Endothelial cell of umbilical vein (primary cell): ENCODE measurements around the gene PIEZO2. TPM values are rescaled to one million over a fixed set of nuclear protein-coding genes. Genes with fewer than 3 reads are reported as not detected.

Experiments used
- BruUV-seq: library from RNA; stranded (reverse); fragments of 400-500 nt; replicated peaks from 2 replicates; lab custom pipeline; 2021; lab: Mats Ljungman, UMichigan
- CTCF ChIA-PET: fragments of 300-600, 350-600 bp; sonication (Branson Sonifier 250); formaldehyde crosslinking; loops from one replicate; lab custom pipeline; 2021; ENCODE audit warnings: antibody characterized with exemption, inconsistent platforms; lab: Charles Lee
- POLR2A ChIA-PET: fragments of 300-600, 350-600 bp; sonication (Branson Sonifier 250); formaldehyde crosslinking; loops from one replicate; lab custom pipeline; 2021; ENCODE audit warnings: antibody characterized with exemption, inconsistent platforms; lab: Charles Lee
- DNase-seq: peaks from one replicate; pipeline ENCODE4 v3.0.0-alpha.2; 2011; ENCODE audit warnings: low read depth, low spot score
- FAIRE-seq: peaks from 2 replicates; lab custom pipeline; 2011; peaks lifted over from hg19 to GRCh38; lab: Jason Lieb, UNC
- H2AFZ ChIP-seq: 2 replicates; pipeline ENCODE4 v1.6.0; 2012; ENCODE audit warnings: low read depth, low read length, control low read depth, inconsistent platforms
- H3K27ac ChIP-seq: 2 replicates; pipeline ENCODE4 v1.5.1; 2011; ENCODE audit warnings: low read depth, mild to moderate bottlenecking, control low read depth, low read length, moderate library complexity; ENCODE audit not compliant: insufficient read depth
- H3K27me3 ChIP-seq, 2 experiments: 2 replicates each; pipeline versions ENCODE4 v1.6.0 to v1.6.1; 2011; ENCODE audit warnings: low read length in 2 of 2, mixed read lengths in 1 of 2; ENCODE audit not compliant: control insufficient read depth in 2 of 2, insufficient read depth in 2 of 2
- H3K36me3 ChIP-seq, 2 experiments: 2 replicates in 1 of 2; 3 replicates in 1 of 2; pipeline ENCODE4 v1.5.1; 2011; ENCODE audit warnings: low read length in 2 of 2, mild to moderate bottlenecking in 1 of 2, moderate library complexity in 1 of 2; ENCODE audit not compliant: control insufficient read depth in 2 of 2, insufficient read depth in 2 of 2; ENCODE audit errors: extremely low read depth in 1 of 2
- H3K4me1 ChIP-seq: 3 replicates; pipeline ENCODE4 v1.5.1; 2011; ENCODE audit warnings: mild to moderate bottlenecking, low read length; ENCODE audit not compliant: control insufficient read depth, insufficient read depth; ENCODE audit errors: extremely low read depth
- H3K4me2 ChIP-seq: 2 replicates; pipeline ENCODE4 v1.6.1; 2011; ENCODE audit warnings: low read length, control low read depth, mixed read lengths; ENCODE audit not compliant: insufficient read depth
- H3K4me3 ChIP-seq, 3 experiments: fragments of 200-600 bp in 1 of 3; sonication (generic), shearing (Covaris generic) in 1 of 3; replicated peaks in 1 of 3; 2 replicates each; pipeline ENCODE4 v1.5.1; 2011 to 2016; ENCODE audit warnings: control low read depth in 3 of 3, low read length in 3 of 3, mild to moderate bottlenecking in 2 of 3, inconsistent platforms in 1 of 3, low read depth in 1 of 3, moderate library complexity in 1 of 3; ENCODE audit not compliant: insufficient read depth in 1 of 3
- H3K79me2 ChIP-seq: 2 replicates; pipeline ENCODE4 v1.6.0; 2012; ENCODE audit warnings: low read length, inconsistent platforms; ENCODE audit not compliant: control insufficient read depth, insufficient read depth
- H3K9ac ChIP-seq: replicated peaks from 2 replicates; pipeline ENCODE3; 2011; ENCODE audit warnings: low read length, control low read depth; ENCODE audit not compliant: insufficient read depth; ENCODE audit errors: extremely low read depth
- H3K9me1 ChIP-seq: replicated peaks from 3 replicates; pipeline ENCODE4 v1.6.0; 2011; ENCODE audit warnings: mild to moderate bottlenecking, low read length; ENCODE audit not compliant: control insufficient read depth, insufficient read depth; ENCODE audit errors: extremely low read depth
- H3K9me3 ChIP-seq: replicated peaks from 2 replicates; pipeline ENCODE4 v1.5.1; 2012; ENCODE audit warnings: low read length, inconsistent platforms; ENCODE audit not compliant: control insufficient read depth, insufficient read depth
- H4K20me1 ChIP-seq: replicated peaks from 2 replicates; pipeline ENCODE3; 2011; ENCODE audit warnings: mild to moderate bottlenecking, low read length; ENCODE audit not compliant: control insufficient read depth, insufficient read depth; ENCODE audit errors: extremely low read depth
- EZH2 ChIP-seq: IDR thresholded peaks from 2 replicates; pipeline ENCODE4 v1.6.1; 2012; ENCODE audit warnings: borderline replicate concordance, low read depth, mild to moderate bottlenecking, moderate library complexity, low read length, inconsistent platforms; ENCODE audit not compliant: severe bottlenecking
- FOS ChIP-seq: IDR thresholded peaks from 2 replicates; pipeline ENCODE4 v1.6.1; 2011; ENCODE audit warnings: mild to moderate bottlenecking, low read length, moderate library complexity, borderline replicate concordance; ENCODE audit not compliant: insufficient read depth
- GATA2 ChIP-seq: IDR thresholded peaks from 2 replicates; pipeline ENCODE4 v1.7.0; 2011; ENCODE audit warnings: low read depth, mild to moderate bottlenecking, moderate library complexity, mixed read lengths, low read length; ENCODE audit not compliant: insufficient read length, insufficient read depth
- JUN ChIP-seq: IDR thresholded peaks from 2 replicates; pipeline ENCODE4 v1.6.1; 2011; ENCODE audit warnings: borderline replicate concordance, low read depth; ENCODE audit not compliant: insufficient read length, insufficient read depth
- MYC ChIP-seq: IDR thresholded peaks from one replicate; pipeline ENCODE4 v1.6.1; 2011; ENCODE audit warnings: mild to moderate bottlenecking, low read depth, low read length
- POLR2A ChIP-seq: IDR thresholded peaks from 2 replicates; pipeline ENCODE4 v1.6.1; 2012; ENCODE audit warnings: low read depth, mild to moderate bottlenecking, control low read depth, low read length
- POLR2AphosphoS5 ChIP-seq: IDR thresholded peaks from 2 replicates; pipeline ENCODE4 v1.6.1; 2012; ENCODE audit warnings: low read depth, mild to moderate bottlenecking, control low read depth, low read length, moderate library complexity; ENCODE audit not compliant: insufficient read depth
- dilution Hi-C: fragments of 300-500 bp; cut with MboI; formaldehyde crosslinking; loops from one replicate; pipeline ENCODE4 v1.15.0; 2019; ENCODE audit warnings: low sequenced_read_pairs; ENCODE audit not compliant: extremely low pct_ligation_motif_present
- intact Hi-C: fragments of 100-400 bp; cut with micrococcal nuclease; formaldehyde crosslinking; loops from one replicate; pipeline ENCODE4 v1.10.0; 2022
- polyA plus RNA-seq, 4 experiments: library from polyadenylated mRNA; depleted of rRNA in 3 of 4; stranded (reverse) in 3 of 4; unstranded in 1 of 4; fragments of >200 nt; gene quantifications; 2 replicates each; pipeline versions ENCODE4 v1.2.1 to v1.2.3, GENCODE V29; 2011 to 2012; ENCODE audit warnings: missing spikeins in 1 of 4
- total RNA-seq: library from RNA; stranded (reverse); gene quantifications from 2 replicates; pipeline ENCODE4 v1.2.3, GENCODE V29; 2021
- TF ChIP-seq, protein P1 (sequence below): IDR thresholded peaks from 2 replicates; pipeline ENCODE4 v1.6.1; 2011; ENCODE audit not compliant: insufficient read depth, insufficient read length
- TF ChIP-seq, protein P2 (sequence below), 2 donors: IDR thresholded peaks; 1 replicate in 1 of 2; 2 replicates in 1 of 2; pipeline ENCODE4 v1.5.1; 2011; ENCODE audit warnings: low read length in 2 of 2, mild to moderate bottlenecking in 2 of 2, moderate library complexity in 2 of 2, control low read depth in 1 of 2, inconsistent platforms in 1 of 2, low read depth in 1 of 2; ENCODE audit not compliant: insufficient read depth in 1 of 2; ENCODE audit errors: extremely low read depth in 1 of 2

PIEZO2 gene
- total and polyA plus RNA-seq, 2 donors (not counting 3 experiments of a cell fraction or from before 2014, with no cell fraction given), result 1.7 to 11.2 TPM

DNA sequence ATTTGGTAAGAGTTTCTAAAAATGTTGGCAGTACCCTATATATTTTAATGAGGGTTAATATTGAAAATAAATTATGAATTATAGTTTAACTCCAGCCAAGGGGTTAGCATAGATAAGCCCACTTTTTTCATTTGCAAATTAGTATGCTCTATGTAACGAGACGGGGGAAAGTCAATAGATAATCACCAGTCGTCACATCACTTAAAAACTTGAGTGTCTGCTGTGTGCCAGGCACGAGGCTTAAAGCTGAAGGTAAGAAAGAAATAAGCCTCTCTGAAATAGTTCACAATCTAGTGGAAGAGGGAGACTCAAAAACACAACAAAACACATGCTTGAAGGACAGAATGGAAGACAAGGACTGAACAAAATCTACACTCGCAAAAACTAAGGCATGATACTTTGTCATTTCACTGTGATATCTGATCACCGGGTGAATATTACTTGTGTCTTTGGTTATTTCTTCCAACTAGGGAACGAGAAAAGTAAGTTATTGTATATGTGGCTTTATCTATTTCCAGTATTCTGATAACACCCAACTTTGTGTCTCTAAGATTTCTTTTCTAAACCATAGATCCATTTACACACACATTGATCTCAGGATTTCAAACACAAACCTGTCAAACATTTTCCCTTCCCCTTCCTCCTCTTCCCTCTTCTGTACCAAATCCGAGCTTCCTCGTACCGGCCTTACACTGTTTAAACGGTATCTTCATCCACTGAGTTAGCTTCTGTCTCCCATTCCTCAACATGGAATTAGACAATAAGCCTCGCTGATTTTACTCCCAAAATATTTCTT, 199.1 kb downstream of the PIEZO2 start:
- Histone ChIP-seq H2AFZ (no peak overlapping the region), H3K36me3 (no peaks in the 10 kb centered on the region), H4K20me1 (no peaks in the 10 kb centered on the region), H3K79me2 (no peaks in the 10 kb centered on the region), H3K9ac (no peak overlapping the region), H3K4me3 (no peak overlapping the region), H3K9me1 (no peaks in the 10 kb centered on the region), H3K27ac (no peak overlapping the region), H3K4me1 (no peaks in the 10 kb centered on the region), H3K4me2 (no peak overlapping the region), H3K9me3 (peaks cover 3% of the 10 kb centered on the region), H3K27me3 (no peaks in the 10 kb centered on the region)
- intact Hi-C loops (no loop called here), dilution Hi-C loops (no loop called here)
- TF ChIP-seq POLR2AphosphoS5 (no peak), EZH2 (no peak), FOS (no peak), MYC (no peak), JUN (no peak), POLR2A (no peak), GATA2 (no peak)
- TF ChIP-seq, protein P1, sequence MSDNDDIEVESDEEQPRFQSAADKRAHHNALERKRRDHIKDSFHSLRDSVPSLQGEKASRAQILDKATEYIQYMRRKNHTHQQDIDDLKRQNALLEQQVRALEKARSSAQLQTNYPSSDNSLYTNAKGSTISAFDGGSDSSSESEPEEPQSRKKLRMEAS, result no peak
- TF ChIP-seq, protein P2, sequence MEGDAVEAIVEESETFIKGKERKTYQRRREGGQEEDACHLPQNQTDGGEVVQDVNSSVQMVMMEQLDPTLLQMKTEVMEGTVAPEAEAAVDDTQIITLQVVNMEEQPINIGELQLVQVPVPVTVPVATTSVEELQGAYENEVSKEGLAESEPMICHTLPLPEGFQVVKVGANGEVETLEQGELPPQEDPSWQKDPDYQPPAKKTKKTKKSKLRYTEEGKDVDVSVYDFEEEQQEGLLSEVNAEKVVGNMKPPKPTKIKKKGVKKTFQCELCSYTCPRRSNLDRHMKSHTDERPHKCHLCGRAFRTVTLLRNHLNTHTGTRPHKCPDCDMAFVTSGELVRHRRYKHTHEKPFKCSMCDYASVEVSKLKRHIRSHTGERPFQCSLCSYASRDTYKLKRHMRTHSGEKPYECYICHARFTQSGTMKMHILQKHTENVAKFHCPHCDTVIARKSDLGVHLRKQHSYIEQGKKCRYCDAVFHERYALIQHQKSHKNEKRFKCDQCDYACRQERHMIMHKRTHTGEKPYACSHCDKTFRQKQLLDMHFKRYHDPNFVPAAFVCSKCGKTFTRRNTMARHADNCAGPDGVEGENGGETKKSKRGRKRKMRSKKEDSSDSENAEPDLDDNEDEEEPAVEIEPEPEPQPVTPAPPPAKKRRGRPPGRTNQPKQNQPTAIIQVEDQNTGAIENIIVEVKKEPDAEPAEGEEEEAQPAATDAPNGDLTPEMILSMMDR (IDR thresholded peaks at IDR 0.05; ENCODE audit: extremely low read depth in 1 of 2, insufficient read depth in 1 of 2, low read depth in 1 of 2, low read length in 2 of 2), result no peak
- DNase-seq (no peak), FAIRE-seq (no peak)
- ChIA-PET CTCF (no interaction called here), POLR2A (no interaction called here)
- no TSS peak for BruUV-seq
